H1 (cell line): ENCODE results near the gene TK2. TPM values are rescaled to one million over a fixed set of nuclear protein-coding genes. Genes with fewer than 3 reads are reported as not detected.

Source experiments
- CTCF ChIA-PET: fragments of 300-600 bp; sonication (Branson Sonifier 250); formaldehyde crosslinking; loops from one replicate; lab custom pipeline; 2021; ENCODE audit not compliant: partially characterized antibody; lab: Charles Lee
- POLR2A ChIA-PET: fragments of 300-600 bp; sonication (Branson Sonifier 250); formaldehyde crosslinking; loops from one replicate; lab custom pipeline; 2021; ENCODE audit warnings: inconsistent platforms; ENCODE audit not compliant: partially characterized antibody; lab: Charles Lee
- DNase-seq, 2 experiments: peaks; one replicate each; pipeline versions ENCODE4 v3.0.0 to v3.0.0-alpha.2; 2010 to 2022; ENCODE audit warnings: low spot score in 2 of 2, low read depth in 1 of 2, mixed read lengths in 1 of 2
- FAIRE-seq: peaks from 2 replicates; lab custom pipeline; 2011; peaks lifted over from hg19 to GRCh38; lab: Jason Lieb, UNC
- H2AFZ ChIP-seq: 2 replicates; pipeline ENCODE4 v1.8.1; 2012; ENCODE audit warnings: low read length, inconsistent platforms
- H2AK5ac ChIP-seq: 2 replicates; pipeline ENCODE4 v1.6.1; 2013; ENCODE audit warnings: low read depth, low read length
- H2BK120ac ChIP-seq: replicated peaks from 2 replicates; pipeline ENCODE3; 2013; ENCODE audit warnings: low read depth, low read length, inconsistent platforms
- H2BK12ac ChIP-seq: 2 replicates; pipeline ENCODE4 v1.6.1; 2013; ENCODE audit warnings: low read depth, low read length
- H2BK15ac ChIP-seq: 2 replicates; pipeline ENCODE4 v1.6.1; 2013; ENCODE audit warnings: low read length
- H2BK20ac ChIP-seq: 2 replicates; pipeline ENCODE4 v1.6.1; 2013; ENCODE audit warnings: low read length
- H2BK5ac ChIP-seq: 2 replicates; pipeline ENCODE4 v1.6.1; 2013; ENCODE audit warnings: low read depth, low read length
- H3K14ac ChIP-seq: 2 replicates; pipeline ENCODE4 v1.6.1; 2013; ENCODE audit warnings: inconsistent platforms; ENCODE audit not compliant: insufficient read length
- H3K18ac ChIP-seq: 2 replicates; pipeline ENCODE4 v1.6.1; 2013; ENCODE audit warnings: low read length; ENCODE audit errors: extremely low read depth
- H3K23ac ChIP-seq: 2 replicates; pipeline ENCODE4 v1.6.1; 2013; ENCODE audit warnings: inconsistent platforms; ENCODE audit not compliant: insufficient read length
- H3K23me2 ChIP-seq: 2 replicates; pipeline ENCODE4 v1.6.1; 2013; ENCODE audit warnings: low read depth, low read length
- H3K27ac ChIP-seq: 2 replicates; pipeline ENCODE4 v1.6.1; 2011; ENCODE audit warnings: low read depth, low read length, inconsistent platforms
- H3K27me3 ChIP-seq, 4 experiments: replicated peaks in 1 of 4; 1 replicate in 1 of 4; 2 replicates in 3 of 4; pipeline versions ENCODE4 v1.6.1 to v1.8.1; 2011 to 2013; ENCODE audit warnings: low read length in 3 of 4, mild to moderate bottlenecking in 3 of 4, inconsistent platforms in 2 of 4, mixed read lengths in 2 of 4, moderate library complexity in 1 of 4; ENCODE audit not compliant: control insufficient read depth in 3 of 4, insufficient read depth in 3 of 4; ENCODE audit errors: extremely low read depth in 1 of 4
- H3K36me3 ChIP-seq, 4 experiments: 2 replicates each; pipeline versions ENCODE4 v1.6.1 to v1.8.1; 2011 to 2013; ENCODE audit warnings: mild to moderate bottlenecking in 4 of 4, low read length in 3 of 4, moderate library complexity in 2 of 4, control low read depth in 1 of 4, inconsistent platforms in 1 of 4; ENCODE audit not compliant: insufficient read depth in 4 of 4, control insufficient read depth in 2 of 4
- H3K4ac ChIP-seq: replicated peaks from 2 replicates; pipeline ENCODE3; 2013; ENCODE audit warnings: low read length, low read depth, mixed read lengths, inconsistent platforms; ENCODE audit not compliant: insufficient read length
- H3K4me1 ChIP-seq, 4 experiments: replicated peaks in 1 of 4; 1 replicate in 1 of 4; 2 replicates in 3 of 4; pipeline versions ENCODE4 v1.6.1 to v1.8.1; 2011 to 2013; ENCODE audit warnings: low read length in 3 of 4, inconsistent platforms in 2 of 4, mixed read lengths in 1 of 4; ENCODE audit not compliant: insufficient read depth in 4 of 4, control insufficient read depth in 3 of 4
- H3K4me2 ChIP-seq, 2 experiments: 2 replicates each; pipeline versions ENCODE4 v1.6.1 to v1.8.1; 2011 to 2013; ENCODE audit warnings: low read depth in 2 of 2, low read length in 2 of 2, control low read depth in 1 of 2, inconsistent platforms in 1 of 2, mild to moderate bottlenecking in 1 of 2; ENCODE audit not compliant: insufficient read depth in 1 of 2
- H3K4me3 ChIP-seq, 4 experiments: fragments of 200-600, 300-600 bp in 1 of 4; sonication (generic), shearing (Covaris generic), sonication (Bioruptor Twin) in 1 of 4; 2 replicates each; pipeline versions ENCODE4 v1.5.1 to v1.8.1; 2011 to 2016; ENCODE audit warnings: low read length in 4 of 4, low read depth in 3 of 4, control low read depth in 2 of 4, inconsistent platforms in 2 of 4, mild to moderate bottlenecking in 2 of 4, mixed read lengths in 1 of 4, moderate library complexity in 1 of 4; ENCODE audit not compliant: insufficient read depth in 2 of 4; ENCODE audit errors: extremely low read depth in 1 of 4
- H3K56ac ChIP-seq: replicated peaks from 2 replicates; pipeline ENCODE3; 2013; ENCODE audit warnings: low read depth, mild to moderate bottlenecking, mixed read lengths, low read length, inconsistent platforms; ENCODE audit not compliant: insufficient read length
- H3K79me1 ChIP-seq: 2 replicates; pipeline ENCODE4 v1.6.1; 2013; ENCODE audit warnings: low read depth, low read length, control low read depth
- H3K79me2 ChIP-seq, 2 experiments: 2 replicates each; pipeline versions ENCODE4 v1.6.1 to v1.8.1; 2012 to 2013; ENCODE audit warnings: low read length in 2 of 2, mild to moderate bottlenecking in 2 of 2, inconsistent platforms in 1 of 2; ENCODE audit not compliant: insufficient read depth in 2 of 2, control insufficient read depth in 1 of 2
- H3K9ac ChIP-seq, 4 experiments: replicated peaks in 1 of 4; 1 replicate in 1 of 4; 2 replicates in 3 of 4; pipeline versions ENCODE4 v1.6.1 to v1.8.1; 2011 to 2013; ENCODE audit warnings: low read depth in 3 of 4, low read length in 3 of 4, control low read depth in 2 of 4, mild to moderate bottlenecking in 2 of 4, moderate library complexity in 2 of 4, inconsistent platforms in 1 of 4; ENCODE audit errors: extremely low read depth in 1 of 4
- H3K9me3 ChIP-seq, 2 experiments: 2 replicates each; pipeline versions ENCODE4 v1.6.1 to v1.8.1; 2012 to 2013; ENCODE audit warnings: mild to moderate bottlenecking in 2 of 2, moderate library complexity in 2 of 2, control low read depth in 1 of 2, inconsistent platforms in 1 of 2, low read depth in 1 of 2, low read length in 1 of 2, mixed read lengths in 1 of 2; ENCODE audit not compliant: insufficient read depth in 2 of 2
- H4K20me1 ChIP-seq, 2 experiments: replicated peaks in 1 of 2; 2 replicates each; pipeline versions ENCODE3 to v1.8.1; 2011 to 2013; ENCODE audit warnings: inconsistent platforms in 2 of 2, low read length in 2 of 2, mild to moderate bottlenecking in 1 of 2; ENCODE audit not compliant: insufficient read depth in 2 of 2, control insufficient read depth in 1 of 2
- H4K5ac ChIP-seq: 2 replicates; pipeline ENCODE4 v1.6.1; 2013; ENCODE audit warnings: low read length, low read depth, mixed read lengths, inconsistent platforms; ENCODE audit not compliant: insufficient read length
- H4K8ac ChIP-seq: 2 replicates; pipeline ENCODE4 v1.8.0; 2013; ENCODE audit warnings: mild to moderate bottlenecking, moderate library complexity, low read length, inconsistent platforms; ENCODE audit not compliant: insufficient read depth; ENCODE audit errors: extremely low read depth
- H4K91ac ChIP-seq: replicated peaks from 2 replicates; pipeline ENCODE3; 2013; ENCODE audit warnings: low read length, mixed read lengths, inconsistent platforms; ENCODE audit not compliant: insufficient read length
- CBX5 ChIP-seq: fragments of 300-800, 300-1000 bp; sonication (generic); IDR thresholded peaks from 2 replicates; pipeline ENCODE4 v1.7.1; 2016; ENCODE audit warnings: antibody characterized with exemption, low read length, low read depth
- CEBPB ChIP-seq: IDR thresholded peaks from 2 replicates; pipeline ENCODE4 v1.6.1; 2012; ENCODE audit warnings: low read depth, low read length
- PHF8 ChIP-seq: fragments of 200-600 bp; sonication (generic); conservative IDR thresholded peaks from 2 replicates; pipeline ENCODE4 v1.7.1; 2012; ENCODE audit warnings: low read depth, mild to moderate bottlenecking, inconsistent platforms, low read length, moderate library complexity
- RAD21 ChIP-seq, 2 experiments: IDR thresholded peaks in 1 of 2; conservative IDR thresholded peaks in 1 of 2; 2 replicates each; pipeline ENCODE4 v1.6.1; 2011; ENCODE audit warnings: low read depth in 2 of 2, low read length in 2 of 2, improper control_type of control experiment in 1 of 2, inconsistent platforms in 1 of 2, mild to moderate bottlenecking in 1 of 2, moderate library complexity in 1 of 2
- TEAD4 ChIP-seq: IDR thresholded peaks from 2 replicates; pipeline ENCODE4 v1.6.1; 2012; ENCODE audit warnings: low read depth, low read length, inconsistent platforms, mixed read lengths
- WGBS, 2 experiments: shearing (Covaris generic) in 1 of 2; methylation state at CpG; one replicate each; pipeline versions ENCODE4 v1.1.6 to v1.1.7; 2013 to 2015; ENCODE audit warnings: low lambda C conversion rate in 2 of 2, mixed read lengths in 2 of 2, inconsistent platforms in 1 of 2, low coverage in 1 of 2, missing lambda C conversion rate in 1 of 2; ENCODE audit not compliant: insufficient replicate concordance in 2 of 2, insufficient coverage in 1 of 2, insufficient read length in 1 of 2; ENCODE audit errors: extremely low coverage in 1 of 2, missing lambda C conversion rate in 1 of 2; 5-methylcytosine and 5-hydroxymethylcytosine counted together
- polyA plus RNA-seq, 7 experiments: library from polyadenylated mRNA; depleted of rRNA in 3 of 7; stranded (reverse) in 5 of 7; unstranded in 2 of 7; fragments of >200 nt in 5 of 7; fragments of 200-250 nt in 2 of 7; gene quantifications; 1 replicate in 5 of 7; 2 replicates in 1 of 7; 4 replicates in 1 of 7; pipeline versions ENCODE4 v1.2.1 to v1.2.3, GENCODE V29; 2011 to 2013; ENCODE audit warnings: missing spikeins in 2 of 7, mixed read lengths in 2 of 7
- total RNA-seq: library from RNA; stranded (reverse); fragmentation: NEBNext Ultra II Directional; extraction: Animal tissue kit (Norgen Biotek cat#: 25700); gene quantifications from 2 replicates; pipeline ENCODE4 v1.2.1, GENCODE V29; 2021

The TK2 gene
- total and polyA plus RNA-seq, 2 of the 8 experiments (the other 6 are each of a cell fraction or from before 2014, with no cell fraction given), result 2.7 to 3.6 TPM

- H3K9ac ChIP-seq, result no peak overlapping the region
- H2BK5ac ChIP-seq, result no peak overlapping the region
- H3K23ac ChIP-seq, result no peak overlapping the region
- no peaks in the 10 kb centered on the region for H3K79me2 ChIP-seq
- H3K4me3 ChIP-seq, result no peak overlapping the region
- H3K14ac ChIP-seq, result no peak overlapping the region
- ChIA-PET CTCF (interaction anchor here (1.2 to 2.4 kb wide), 6 partner anchors 11 to 128 kb away, joined by 3 to 21 read pairs (median 4); no protein-coding TSS in a partner anchor), POLR2A (no interaction called here)
- no peak overlapping the region for H4K8ac ChIP-seq
- no peaks in the 10 kb centered on the region for H3K9me3 ChIP-seq
- no peaks in the 10 kb centered on the region for H3K36me3 ChIP-seq
- no peak overlapping the region for H2AK5ac ChIP-seq
- H3K56ac ChIP-seq, result no peak overlapping the region
- H2BK20ac ChIP-seq, result no peak overlapping the region
- FAIRE-seq (no peak), DNase-seq (no peak)
- 86 to 100% methylated on average over 1 to 4 of the region's 6 CpGs for WGBS, 2 experiments
- H4K91ac ChIP-seq, result no peak overlapping the region
- no peak overlapping the region for H4K5ac ChIP-seq
- no peak overlapping the region for H3K4ac ChIP-seq
- H2BK12ac ChIP-seq, result no peak overlapping the region
- no peak overlapping the region for H2BK15ac ChIP-seq
- no peak overlapping the region for H2AFZ ChIP-seq
- no peaks in the 10 kb centered on the region; a peak in 1 of 7 replicates for H3K4me1 ChIP-seq
- peaks cover 3% of the 10 kb centered on the region; the same call in 1 of the 2 replicates for H3K23me2 ChIP-seq
- no peak overlapping the region for H3K27ac ChIP-seq
- H2BK120ac ChIP-seq, result no peak overlapping the region
- H3K79me1 ChIP-seq, result no peaks in the 10 kb centered on the region
- no peak overlapping the region for H3K4me2 ChIP-seq
- no peak overlapping the region for H3K18ac ChIP-seq
- no peaks in the 10 kb centered on the region; a peak in 2 of 7 replicates for H3K27me3 ChIP-seq
- no peaks in the 10 kb centered on the region for H4K20me1 ChIP-seq
- TF ChIP-seq PHF8 (no peak), TEAD4 (no peak), RAD21 (IDR thresholded peaks at IDR 0.05 in 1 of 2, conservative IDR thresholded peaks at IDR 0.05 in 1 of 2; ENCODE audit: low read depth in 2 of 2, low read length in 2 of 2) (no peak), CEBPB (no peak), CBX5 (no peak)
Observed at GRCh38 chr16:66469947-66470546, 79.9 kb downstream of the TK2 start.
